A549 (cell line): ENCODE results near the gene MEF2C. TPM values are rescaled to one million over a fixed set of nuclear protein-coding genes. Genes with fewer than 3 reads are reported as not detected.
A peak's percentile ranks its signal among the peaks of the same experiment; 100 is the strongest.

Experiments
- ATAC-seq, 2 experiments: fragments of 200-7000 bp in 1 of 2; fragments of >200 bp in 1 of 2; cut with Nextera tagmentation in 1 of 2; cut with Tn5 transposase in 1 of 2; 3 replicates each; pipeline versions ENCODE4 v1.8.0 to v1.9.1; 2018 to 2020; ENCODE audit warnings: mild to moderate bottlenecking in 1 of 2, moderate library complexity in 1 of 2
- CTCF ChIA-PET: fragments of 300-600 bp; sonication (Branson Sonifier 250); formaldehyde crosslinking; extraction: SDS; loops from one replicate; lab custom pipeline; 2021; ENCODE audit warnings: antibody characterized with exemption, inconsistent platforms; lab: Yijun Ruan, JAX
- POLR2A ChIA-PET: fragments of 350-600 bp; formaldehyde crosslinking; extraction: SDS; loops from one replicate; lab custom pipeline; 2021; ENCODE audit warnings: antibody characterized with exemption, inconsistent platforms; lab: Yijun Ruan, JAX
- DNase-seq, 2 experiments: peaks; one replicate each; pipeline versions ENCODE4 v3.0.0 to v3.0.0-alpha.2; 2011 to 2016; ENCODE audit warnings: low read depth in 1 of 2, low spot score in 1 of 2
- FAIRE-seq: peaks from 2 replicates; lab custom pipeline; 2011; peaks lifted over from hg19 to GRCh38; lab: Jason Lieb, UNC
- H3K27ac ChIP-seq, 2 experiments: fragments of >200 bp; sonication (Bioruptor Twin); formaldehyde crosslinking; 3 replicates each; pipeline ENCODE4 v1.5.1; 2016 to 2017
- H3K4me1 ChIP-seq: fragments of >200 bp; sonication (Bioruptor Twin); formaldehyde crosslinking; 3 replicates; pipeline ENCODE4 v1.6.1; 2016
- H3K4me2 ChIP-seq: fragments of >200 bp; sonication (Bioruptor Twin); formaldehyde crosslinking; 3 replicates; pipeline ENCODE4 v1.6.1; 2016
- H3K4me3 ChIP-seq: fragments of >200 bp; sonication (Bioruptor Twin); formaldehyde crosslinking; 3 replicates; pipeline ENCODE4 v1.5.1; 2016
- H3K9me3 ChIP-seq: fragments of >200 bp; sonication (Bioruptor Twin); formaldehyde crosslinking; 3 replicates; pipeline ENCODE4 v1.6.1; 2016
- BHLHE40 ChIP-seq: IDR thresholded peaks from 2 replicates; pipeline ENCODE4 v1.6.1; 2012; ENCODE audit warnings: low read depth, low read length, inconsistent platforms
- CEBPB ChIP-seq, 2 experiments: fragments of >200 bp in 1 of 2; sonication (Bioruptor Twin) in 1 of 2; formaldehyde crosslinking in 1 of 2; IDR thresholded peaks; 2 replicates each; pipeline ENCODE4 v1.6.1; 2012 to 2016
- CHD4 ChIP-seq: fragments of 200-600 bp; sonication (generic); IDR thresholded peaks from 2 replicates; pipeline ENCODE4 v1.6.1; 2016; ENCODE audit warnings: antibody characterized with exemption, mild to moderate bottlenecking, borderline replicate concordance
- E2F6 ChIP-seq: IDR thresholded peaks from 2 replicates; pipeline ENCODE4 v1.6.1; 2012; ENCODE audit warnings: low read depth, borderline replicate concordance
- EHMT2 ChIP-seq: fragments of 200-600 bp; sonication (generic); IDR thresholded peaks from 2 replicates; pipeline ENCODE4 v1.6.1; 2016; ENCODE audit warnings: antibody characterized with exemption, low read depth, mild to moderate bottlenecking, moderate library complexity
- ELK1 ChIP-seq: fragments of 150-350 bp; IDR thresholded peaks from 2 replicates; pipeline ENCODE4 v1.6.1; 2014; ENCODE audit warnings: low read depth, mild to moderate bottlenecking, low read length
- EP300 ChIP-seq, 2 experiments: fragments of >200 bp; sonication (Bioruptor Twin); formaldehyde crosslinking; IDR thresholded peaks; 2 replicates in 1 of 2; 3 replicates in 1 of 2; pipeline ENCODE4 v1.6.1; 2016 to 2017
- ESRRA ChIP-seq: fragments of 150-350 bp; IDR thresholded peaks from 2 replicates; pipeline ENCODE4 v1.6.1; 2014; ENCODE audit warnings: mild to moderate bottlenecking, low read length, borderline replicate concordance
- FOSB ChIP-seq: fragments of 250-450 bp; sonication (Bioruptor Pico); IDR thresholded peaks from 2 replicates; pipeline ENCODE4 v1.5.0; 2020; ENCODE audit warnings: mild to moderate bottlenecking, moderate library complexity
- HDAC2 ChIP-seq: fragments of 200-600 bp; sonication (generic); IDR thresholded peaks from 2 replicates; pipeline ENCODE4 v1.6.1; 2016
- HMGXB4 ChIP-seq: fragments of 250-450 bp; sonication (Bioruptor Pico); IDR thresholded peaks from 2 replicates; pipeline ENCODE4 v1.5.0; 2021; ENCODE audit warnings: mild to moderate bottlenecking, moderate library complexity, borderline replicate concordance
- HOXB13 ChIP-seq: fragments of 250-450 bp; sonication (Bioruptor Pico); IDR thresholded peaks from 2 replicates; pipeline ENCODE4 v1.5.0; 2020; ENCODE audit warnings: low read depth, mild to moderate bottlenecking, moderate library complexity
- JUN ChIP-seq, 2 experiments: fragments of >200 bp; sonication (Bioruptor Twin); formaldehyde crosslinking; IDR thresholded peaks; 2 replicates in 1 of 2; 3 replicates in 1 of 2; pipeline ENCODE4 v1.6.1; 2016 to 2017
- KDM1A ChIP-seq: fragments of 200-600 bp; sonication (generic); IDR thresholded peaks from 2 replicates; pipeline ENCODE4 v1.6.1; 2016; ENCODE audit warnings: low read depth, mild to moderate bottlenecking
- PHF8 ChIP-seq: fragments of 200-600 bp; sonication (generic); IDR thresholded peaks from 2 replicates; pipeline ENCODE4 v1.6.1; 2016; ENCODE audit warnings: low read depth, mild to moderate bottlenecking, antibody characterized with exemption, moderate library complexity, borderline replicate concordance
- POLR2A ChIP-seq: IDR thresholded peaks from 2 replicates; pipeline ENCODE4 v1.6.1; 2012; ENCODE audit warnings: mild to moderate bottlenecking, low read length
- RARB ChIP-seq: fragments of 250-450 bp; sonication (Bioruptor Pico); IDR thresholded peaks from 2 replicates; pipeline ENCODE4 v1.8.0; 2021; ENCODE audit warnings: mild to moderate bottlenecking, moderate library complexity
- RFX5 ChIP-seq: fragments of 450-650 bp; IDR thresholded peaks from 2 replicates; pipeline ENCODE4 v1.7.1; 2014; ENCODE audit warnings: antibody characterized with exemption, mild to moderate bottlenecking, moderate library complexity
- RNF2 ChIP-seq: fragments of 200-600 bp; sonication (generic); IDR thresholded peaks from 2 replicates; pipeline ENCODE4 v1.6.1; 2016; ENCODE audit warnings: low read depth, mild to moderate bottlenecking, antibody characterized with exemption, moderate library complexity, borderline replicate concordance
- TP53 ChIP-seq: fragments of 250-450 bp; sonication (Bioruptor Pico); IDR thresholded peaks from 2 replicates; pipeline ENCODE4 v1.5.0; 2021; ENCODE audit warnings: mild to moderate bottlenecking, moderate library complexity
- ZC3H11A ChIP-seq: fragments of 450-650 bp; IDR thresholded peaks from 2 replicates; pipeline ENCODE4 v1.6.1; 2014; ENCODE audit warnings: antibody characterized with exemption, mild to moderate bottlenecking
- ZFP36 ChIP-seq: fragments of 450-650 bp; IDR thresholded peaks from 2 replicates; pipeline ENCODE4 v1.6.1; 2014; ENCODE audit warnings: borderline replicate concordance; ENCODE audit not compliant: partially characterized antibody
- ZNF302 ChIP-seq: fragments of 250-450 bp; sonication (Bioruptor Pico); IDR thresholded peaks from 2 replicates; pipeline ENCODE4 v1.9.0; 2021; ENCODE audit warnings: inconsistent platforms, mild to moderate bottlenecking, moderate library complexity
- ZSCAN20 ChIP-seq: fragments of 250-450 bp; sonication (Bioruptor Pico); IDR thresholded peaks from 2 replicates; pipeline ENCODE4 v1.8.0; 2022; ENCODE audit warnings: mild to moderate bottlenecking, moderate library complexity
- WGBS: methylation state at CpG from one replicate; pipeline ENCODE4 v1.1.6; 2017; ENCODE audit errors: missing lambda C conversion rate; 5-methylcytosine and 5-hydroxymethylcytosine counted together
- polyA plus RNA-seq, 4 experiments: library from polyadenylated mRNA; depleted of rRNA in 3 of 4; stranded (reverse); fragments of >200 nt; fragmentation: RNase III in 1 of 4; extraction: RNeasy Plus Mini Kit Qiagen cat#74134 plus additional on column Dnase treatment in 1 of 4; gene quantifications; 2 replicates in 3 of 4; 3 replicates in 1 of 4; pipeline ENCODE4 v1.2.3, GENCODE V29; 2011 to 2017
- TF ChIP-seq, protein P1 (sequence below): fragments of >200 bp; sonication (Bioruptor Twin); formaldehyde crosslinking; IDR thresholded peaks from 3 replicates; pipeline ENCODE4 v1.6.1; 2016
- TF ChIP-seq, protein P2 (sequence below): fragments of >200 bp; sonication (Bioruptor Twin); formaldehyde crosslinking; IDR thresholded peaks from 3 replicates; pipeline ENCODE4 v1.5.1; 2016
- TF ChIP-seq, protein P3 (sequence below): IDR thresholded peaks from 2 replicates; pipeline ENCODE4 v1.6.1; 2012
- TF ChIP-seq, protein P4 (sequence below): IDR thresholded peaks from 2 replicates; pipeline ENCODE4 v1.6.1; 2012

MEF2C gene
- polyA plus RNA-seq, 2 of the 4 experiments (the other 2 are of a cell fraction): 0.03 to 0.06 TPM

DNA sequence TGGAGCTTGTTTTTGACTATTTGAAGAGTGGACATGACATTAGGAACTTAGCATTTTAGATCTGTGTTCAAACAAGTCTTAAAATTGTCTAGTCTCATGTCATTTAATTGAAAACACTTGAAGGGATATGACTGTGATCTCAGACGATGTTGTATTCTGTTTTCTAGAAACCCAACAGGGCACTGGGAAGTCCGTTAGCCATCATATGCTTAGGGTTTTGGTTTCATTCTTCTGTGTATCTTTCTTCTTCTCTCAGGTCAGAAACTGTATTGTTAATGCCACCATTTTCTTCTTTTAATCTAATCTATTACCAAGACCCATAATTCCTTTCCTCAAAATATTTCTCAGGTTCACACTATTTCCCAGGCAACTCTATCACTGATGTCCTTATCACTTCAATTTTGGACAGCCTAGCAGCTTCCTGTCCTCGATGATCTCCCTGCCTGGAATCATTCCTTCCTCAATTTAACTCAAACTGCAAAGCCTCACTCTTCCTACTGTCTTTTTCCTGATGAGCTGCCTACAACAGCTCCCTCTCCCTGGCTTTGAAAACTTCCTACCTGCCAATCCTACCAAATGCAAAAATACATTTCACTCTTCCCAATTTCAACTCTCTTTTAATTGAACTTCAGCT is 77.7 kb downstream of the MEF2C start:
- TF ChIP-seq, protein P1, sequence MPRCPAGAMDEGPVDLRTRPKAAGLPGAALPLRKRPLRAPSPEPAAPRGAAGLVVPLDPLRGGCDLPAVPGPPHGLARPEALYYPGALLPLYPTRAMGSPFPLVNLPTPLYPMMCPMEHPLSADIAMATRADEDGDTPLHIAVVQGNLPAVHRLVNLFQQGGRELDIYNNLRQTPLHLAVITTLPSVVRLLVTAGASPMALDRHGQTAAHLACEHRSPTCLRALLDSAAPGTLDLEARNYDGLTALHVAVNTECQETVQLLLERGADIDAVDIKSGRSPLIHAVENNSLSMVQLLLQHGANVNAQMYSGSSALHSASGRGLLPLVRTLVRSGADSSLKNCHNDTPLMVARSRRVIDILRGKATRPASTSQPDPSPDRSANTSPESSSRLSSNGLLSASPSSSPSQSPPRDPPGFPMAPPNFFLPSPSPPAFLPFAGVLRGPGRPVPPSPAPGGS: no peak
- no peak for TF ChIP-seq BHLHE40
- TF ChIP-seq ESRRA: no peak
- TF ChIP-seq TP53 (CRISPR knock-in tag): no peak
- TF ChIP-seq KDM1A: no peak
- no peak for TF ChIP-seq EP300 (IDR thresholded peaks at IDR 0.05)
- no peak for TF ChIP-seq RARB (CRISPR knock-in tag)
- no peak for TF ChIP-seq PHF8
- no peak for TF ChIP-seq RFX5
- TF ChIP-seq CEBPB (IDR thresholded peaks at IDR 0.05): no peak
- no peak for TF ChIP-seq ZNF302 (CRISPR knock-in tag)
- TF ChIP-seq, protein P2, sequence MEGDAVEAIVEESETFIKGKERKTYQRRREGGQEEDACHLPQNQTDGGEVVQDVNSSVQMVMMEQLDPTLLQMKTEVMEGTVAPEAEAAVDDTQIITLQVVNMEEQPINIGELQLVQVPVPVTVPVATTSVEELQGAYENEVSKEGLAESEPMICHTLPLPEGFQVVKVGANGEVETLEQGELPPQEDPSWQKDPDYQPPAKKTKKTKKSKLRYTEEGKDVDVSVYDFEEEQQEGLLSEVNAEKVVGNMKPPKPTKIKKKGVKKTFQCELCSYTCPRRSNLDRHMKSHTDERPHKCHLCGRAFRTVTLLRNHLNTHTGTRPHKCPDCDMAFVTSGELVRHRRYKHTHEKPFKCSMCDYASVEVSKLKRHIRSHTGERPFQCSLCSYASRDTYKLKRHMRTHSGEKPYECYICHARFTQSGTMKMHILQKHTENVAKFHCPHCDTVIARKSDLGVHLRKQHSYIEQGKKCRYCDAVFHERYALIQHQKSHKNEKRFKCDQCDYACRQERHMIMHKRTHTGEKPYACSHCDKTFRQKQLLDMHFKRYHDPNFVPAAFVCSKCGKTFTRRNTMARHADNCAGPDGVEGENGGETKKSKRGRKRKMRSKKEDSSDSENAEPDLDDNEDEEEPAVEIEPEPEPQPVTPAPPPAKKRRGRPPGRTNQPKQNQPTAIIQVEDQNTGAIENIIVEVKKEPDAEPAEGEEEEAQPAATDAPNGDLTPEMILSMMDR: no peak
- TF ChIP-seq, protein P3, sequence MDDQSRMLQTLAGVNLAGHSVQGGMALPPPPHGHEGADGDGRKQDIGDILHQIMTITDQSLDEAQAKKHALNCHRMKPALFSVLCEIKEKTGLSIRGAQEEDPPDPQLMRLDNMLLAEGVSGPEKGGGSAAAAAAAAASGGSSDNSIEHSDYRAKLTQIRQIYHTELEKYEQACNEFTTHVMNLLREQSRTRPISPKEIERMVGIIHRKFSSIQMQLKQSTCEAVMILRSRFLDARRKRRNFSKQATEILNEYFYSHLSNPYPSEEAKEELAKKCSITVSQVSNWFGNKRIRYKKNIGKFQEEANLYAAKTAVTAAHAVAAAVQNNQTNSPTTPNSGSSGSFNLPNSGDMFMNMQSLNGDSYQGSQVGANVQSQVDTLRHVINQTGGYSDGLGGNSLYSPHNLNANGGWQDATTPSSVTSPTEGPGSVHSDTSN: no peak
- no peak for TF ChIP-seq CHD4
- TF ChIP-seq, protein P4, sequence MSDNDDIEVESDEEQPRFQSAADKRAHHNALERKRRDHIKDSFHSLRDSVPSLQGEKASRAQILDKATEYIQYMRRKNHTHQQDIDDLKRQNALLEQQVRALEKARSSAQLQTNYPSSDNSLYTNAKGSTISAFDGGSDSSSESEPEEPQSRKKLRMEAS: no peak
- TF ChIP-seq ELK1: no peak
- no peak for TF ChIP-seq FOSB (CRISPR knock-in tag)
- TF ChIP-seq E2F6: no peak
- no peak for TF ChIP-seq ZSCAN20
- no peak for TF ChIP-seq HDAC2
- CTCF ChIA-PET: interaction anchor here (0.9 to 1.0 kb wide), 2 partner anchors 9 to 76 kb away, joined by 3 read pairs; no protein-coding TSS in a partner anchor
- 43% methylated on average over 3 of the region's 3 CpGs for WGBS
- Histone ChIP-seq H3K4me3 (no peak overlapping the region), H3K9me3 (no peaks in the 10 kb centered on the region), H3K4me2 (no peak overlapping the region), H3K27ac (no peak overlapping the region), H3K4me1 (no peaks in the 10 kb centered on the region)
- FAIRE-seq (no peak), ATAC-seq (no peak), DNase-seq (no peak)
- POLR2A ChIA-PET: no interaction called here

DNA sequence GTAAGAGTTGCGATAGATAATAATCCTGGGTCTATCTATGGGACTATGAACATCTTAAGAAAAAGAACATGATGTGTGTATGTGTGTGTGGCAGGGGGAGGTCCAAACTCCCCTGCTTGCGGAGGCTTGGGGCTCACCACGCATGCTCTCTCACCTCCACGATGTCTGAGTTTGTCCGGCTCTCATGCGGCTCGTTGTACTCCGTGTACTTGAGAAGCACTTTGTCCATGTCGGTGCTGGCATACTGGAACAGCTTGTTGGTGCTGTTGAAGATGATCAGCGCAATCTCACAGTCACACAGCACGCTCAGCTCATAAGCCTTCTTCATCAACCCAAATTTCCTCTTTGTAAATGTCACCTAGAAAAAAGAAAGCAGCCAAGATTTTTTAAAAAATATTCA is 78.5 kb downstream of the MEF2C start:
- ChIA-PET POLR2A (no interaction called here), CTCF (interaction anchor here (0.9 to 1.0 kb wide), 2 partner anchors 8 to 75 kb away, joined by 3 read pairs; no protein-coding TSS in a partner anchor)
- WGBS: 37% methylated on average over 11 of the region's 11 CpGs
- DNase-seq: no peak
- Histone ChIP-seq H3K4me1 (no peaks in the 10 kb centered on the region), H3K9me3 (no peaks in the 10 kb centered on the region), H3K4me3 (no peak overlapping the region), H3K4me2 (no peak overlapping the region), H3K27ac (no peak overlapping the region)
- FAIRE-seq: no peak
- no peak for TF ChIP-seq POLR2A
- no peak for TF ChIP-seq RNF2
- TF ChIP-seq EP300 (IDR thresholded peaks at IDR 0.05): no peak
- no peak for TF ChIP-seq PHF8
- TF ChIP-seq ZFP36: no peak
- TF ChIP-seq BHLHE40: no peak
- TF ChIP-seq FOSB (CRISPR knock-in tag): no peak
- TF ChIP-seq TP53 (CRISPR knock-in tag): no peak
- no peak for TF ChIP-seq HMGXB4 (CRISPR knock-in tag)
- TF ChIP-seq ZC3H11A: no peak
- TF ChIP-seq, protein P4: no peak
- TF ChIP-seq HOXB13 (CRISPR knock-in tag): no peak
- no peak for TF ChIP-seq RARB (CRISPR knock-in tag)
- no peak for TF ChIP-seq EHMT2
- no peak for TF ChIP-seq JUN (IDR thresholded peaks at IDR 0.05)
- peak in 1 of 2 experiments; percentile 30; a peak in 2 of 6 replicates for ATAC-seq
